ENCODE measurements around the gene C2.
A peak's percentile ranks its signal among the peaks of the same experiment; 100 is the strongest.
"Not testable (repeated sequence)": the region's sequence is repeated elsewhere in the genome, so short reads cannot be mapped to it uniquely, and the experiment has no call there.

Gene C2

GRCh38 chr6:31930962-31931361 is 3.4 kb downstream of the C2 start:
- no peak for DNase-seq

- not testable (repeated sequence) for DNase-seq
Observed at GRCh38 chr6:31932137-31932536, 4.6 kb downstream of the C2 start.

GRCh38 chr6:31933537-31933936 is 6.0 kb downstream of the C2 start:
- DNase-seq, result no peak

- no peak for DNase-seq
Observed at GRCh38 chr6:31935021-31935420, 7.5 kb downstream of the C2 start.

- no peak for DNase-seq
Observed at GRCh38 chr6:31935823-31936222, 8.3 kb downstream of the C2 start.

- DNase-seq, result no peak
Observed at GRCh38 chr6:31940256-31940664, 12.7 kb downstream of the C2 start.

GRCh38 chr6:31943742-31944141 is 16.2 kb downstream of the C2 start:
- DNase-seq, result no peak

GRCh38 chr6:31945154-31945506 is 17.6 kb downstream of the C2 start:
- no peak for DNase-seq

- no peak for DNase-seq
Observed at GRCh38 chr6:31945507-31946369, 18.2 kb downstream of the C2 start, which contains the start of gene CFB. Gene CFB (plus strand): TSS chr6:31946095. CDS start chr6:31946222, 127 bp downstream.

GRCh38 chr6:31946370-31946885 is 18.9 kb downstream of the C2 start:
- no peak for DNase-seq

GRCh38 chr6:31947070-31947675 is 19.7 kb downstream of the C2 start:
- no peak for DNase-seq

GRCh38 chr6:31947864-31948263 is 20.3 kb downstream of the C2 start:
- DNase-seq, result no peak

GRCh38 chr6:31948306-31948705 is 20.8 kb downstream of the C2 start:
- no peak for DNase-seq

GRCh38 chr6:31948753-31949413 is 21.4 kb downstream of the C2 start:
- no peak for DNase-seq

- DNase-seq, result no peak
Observed at GRCh38 chr6:31949926-31950548, 22.5 kb downstream of the C2 start.

- DNase-seq, result peak; percentile 13
Observed at GRCh38 chr6:31952140-31952805, 24.8 kb downstream of the C2 start.

- no peak for DNase-seq
Observed at GRCh38 chr6:31952890-31953289, 25.4 kb downstream of the C2 start.

GRCh38 chr6:31954511-31954910 is 27.0 kb downstream of the C2 start:
- DNase-seq, result no peak

GRCh38 chr6:31956796-31957195 is 29.3 kb downstream of the C2 start:
- DNase-seq, result no peak

GRCh38 chr6:31958412-31958740 is 30.9 kb downstream of the C2 start:
- DNase-seq, result no peak

- peak; percentile 98 for DNase-seq
Observed at GRCh38 chr6:31958741-31959739, 31.5 kb downstream of the C2 start, which contains the start of the genes NELFE and SKIC2. Gene NELFE (minus strand): TSS chr6:31958971. CDS start chr6:31958446, 525 bp downstream. Gene SKIC2 (plus strand): TSS chr6:31959175. CDS start chr6:31959193, 18 bp downstream.

Data from CD4-positive, alpha-beta T cell treated with Interleukin-4 for 4 hours (primary cell).